Effector memory CD4-positive, alpha-beta T cell (primary cell): ENCODE results near the gene SOX6.
"Not testable (repeated sequence)": the region's sequence is repeated elsewhere in the genome, so short reads cannot be mapped to it uniquely, and the experiment has no call there.

Experiments used
- DNase-seq, 3 donors: peaks; one replicate each; pipeline ENCODE4 v3.0.0-alpha.2; 2020
- H3K27ac ChIP-seq: 2 replicates; pipeline ENCODE4 v1.7.0; 2013; ENCODE audit warnings: mild to moderate bottlenecking, low read length, moderate library complexity; ENCODE audit not compliant: insufficient read depth, poor library complexity, severe bottlenecking
- H3K27me3 ChIP-seq: replicated peaks from 2 replicates; pipeline ENCODE4 v1.7.0; 2013; ENCODE audit warnings: mild to moderate bottlenecking, low read length; ENCODE audit not compliant: insufficient read depth, control insufficient read depth, poor library complexity, severe bottlenecking
- H3K36me3 ChIP-seq: 2 replicates; pipeline ENCODE4 v1.7.0; 2013; ENCODE audit warnings: mild to moderate bottlenecking, low read length, moderate library complexity; ENCODE audit not compliant: control insufficient read depth, insufficient read depth
- H3K4me1 ChIP-seq: 2 replicates; pipeline ENCODE4 v1.7.0; 2013; ENCODE audit warnings: low read length, mild to moderate bottlenecking; ENCODE audit not compliant: control insufficient read depth, insufficient read depth, poor library complexity, severe bottlenecking
- H3K4me3 ChIP-seq: 2 replicates; pipeline ENCODE4 v1.7.0; 2013; ENCODE audit warnings: low read length, low read depth, mild to moderate bottlenecking; ENCODE audit not compliant: insufficient read depth, poor library complexity, severe bottlenecking
- H3K9me3 ChIP-seq: 2 replicates; pipeline ENCODE4 v1.7.0; 2013; ENCODE audit warnings: mild to moderate bottlenecking, low read length, moderate library complexity; ENCODE audit not compliant: control insufficient read depth

The SOX6 gene

DNA sequence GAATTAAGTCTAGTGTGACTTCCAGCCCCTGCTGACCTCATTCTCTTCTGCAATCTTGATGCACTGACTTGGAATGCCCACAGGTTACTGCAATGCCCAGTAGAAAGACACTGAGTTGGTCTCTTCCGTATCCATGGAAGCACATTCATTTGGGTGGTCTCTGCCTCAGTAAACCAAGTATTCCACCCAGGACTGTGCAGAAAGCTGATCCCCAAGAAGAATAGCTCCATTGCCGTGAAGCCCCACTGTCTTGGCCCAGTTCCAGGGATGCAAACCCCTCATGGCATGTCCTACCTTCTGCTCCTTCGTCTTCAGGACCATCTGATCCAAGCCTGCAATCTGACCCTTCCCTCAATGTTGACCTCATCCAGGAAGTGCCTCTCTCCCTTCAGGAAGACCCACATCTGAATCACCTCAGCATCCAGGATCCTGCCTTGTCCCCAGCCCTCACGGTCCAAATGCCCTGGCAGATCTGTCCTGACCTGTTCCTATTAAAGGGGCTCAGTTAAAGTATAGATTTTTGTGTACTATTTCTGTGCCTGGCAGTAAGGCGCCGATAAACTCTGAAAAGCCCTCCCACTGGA lies 425.8 kb downstream of the SOX6 start:
- no peaks in the 10 kb centered on the region for H3K4me1 ChIP-seq
- DNase-seq: no peak
- H3K27ac ChIP-seq: no peak overlapping the region
- no peak overlapping the region for H3K4me3 ChIP-seq
- no peaks in the 10 kb centered on the region for H3K9me3 ChIP-seq
- no peaks in the 10 kb centered on the region for H3K36me3 ChIP-seq
- H3K27me3 ChIP-seq: no peaks in the 10 kb centered on the region

DNA sequence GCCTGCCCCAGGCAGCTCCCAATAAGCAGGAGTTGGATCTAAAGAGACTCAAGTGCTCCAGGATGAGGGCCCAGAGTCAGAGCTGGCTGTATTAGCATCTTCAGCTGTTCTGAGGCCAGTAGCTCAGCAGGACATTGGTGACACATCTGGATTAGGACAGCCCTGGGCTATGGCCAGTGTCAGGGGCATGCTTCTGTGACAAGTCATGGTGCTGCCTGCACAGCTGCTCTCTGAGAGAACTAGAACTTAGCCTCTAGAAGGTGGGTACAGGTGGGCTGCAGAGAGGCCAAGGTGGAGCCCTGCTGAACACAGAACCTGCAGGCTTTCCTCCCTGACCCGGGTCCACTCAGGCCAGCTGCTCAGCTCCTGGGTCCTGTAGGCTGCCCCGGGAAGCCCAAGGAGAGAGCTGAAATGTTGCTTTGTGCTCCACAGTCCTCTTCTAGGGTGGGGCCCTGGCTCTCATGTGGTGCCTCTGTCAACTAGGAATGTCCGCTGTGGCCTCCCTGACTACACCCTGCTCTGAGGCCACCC lies 426.9 kb downstream of the SOX6 start:
- H3K9me3 ChIP-seq: no peaks in the 10 kb centered on the region
- no peak for DNase-seq
- no peaks in the 10 kb centered on the region for H3K36me3 ChIP-seq
- H3K4me3 ChIP-seq: no peak overlapping the region
- no peaks in the 10 kb centered on the region for H3K27me3 ChIP-seq
- no peaks in the 10 kb centered on the region for H3K4me1 ChIP-seq
- H3K27ac ChIP-seq: no peak overlapping the region

DNA sequence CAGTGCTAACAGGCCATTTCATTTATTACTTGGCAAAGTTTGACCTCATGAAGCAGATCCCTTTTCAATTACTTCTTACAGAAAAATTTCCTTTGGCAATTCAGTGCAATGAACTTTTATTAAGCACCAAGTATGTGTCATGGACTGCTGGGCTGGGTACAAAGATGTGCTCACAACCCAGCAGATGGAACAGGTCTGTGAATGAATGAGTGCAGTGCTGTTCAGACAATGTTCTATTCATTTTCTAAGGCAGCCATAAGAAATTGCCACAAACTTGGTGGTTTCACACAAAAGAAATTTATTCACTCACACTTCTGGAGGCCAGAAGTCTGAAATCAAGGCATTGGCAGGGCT lies 428.5 kb downstream of the SOX6 start:
- H3K4me3 ChIP-seq: no peak overlapping the region
- no peak for DNase-seq
- no peaks in the 10 kb centered on the region for H3K27me3 ChIP-seq
- no peak overlapping the region for H3K27ac ChIP-seq
- H3K36me3 ChIP-seq: no peaks in the 10 kb centered on the region
- no peaks in the 10 kb centered on the region for H3K9me3 ChIP-seq
- no peaks in the 10 kb centered on the region for H3K4me1 ChIP-seq

DNA sequence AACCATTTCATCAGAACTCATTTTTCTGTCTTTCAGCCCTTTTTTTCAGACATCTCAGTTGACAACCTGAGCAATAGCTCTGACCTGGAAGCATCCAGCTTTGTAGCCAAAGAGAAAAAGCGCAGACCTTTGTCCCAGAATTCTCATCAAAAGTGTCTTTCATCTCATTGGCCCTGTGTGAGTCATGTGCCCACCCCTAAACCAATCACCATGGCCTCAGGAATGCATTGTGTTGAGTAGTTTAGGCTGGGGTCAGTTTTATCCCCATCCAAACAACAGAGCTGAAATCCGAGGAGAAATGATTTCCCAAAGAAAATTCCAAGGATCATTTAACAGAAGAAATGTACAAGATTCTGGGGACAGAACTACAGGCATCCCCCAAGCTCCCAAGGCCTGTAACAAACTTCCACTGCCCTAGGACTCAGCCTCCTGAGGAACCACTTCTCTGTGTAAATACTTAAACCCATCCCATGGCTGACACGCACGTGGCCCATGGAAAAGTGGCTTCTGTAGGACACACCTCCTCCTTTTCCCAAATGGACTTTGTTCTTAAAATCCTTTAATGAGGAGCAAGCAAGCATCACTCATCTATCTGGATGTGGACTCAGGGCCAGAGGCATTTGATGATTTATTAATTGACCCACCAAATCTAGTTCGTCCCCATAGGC lies 429.0 kb downstream of the SOX6 start:
- Histone ChIP-seq H3K4me1 (no peaks in the 10 kb centered on the region), H3K27ac (no peak overlapping the region), H3K27me3 (no peaks in the 10 kb centered on the region), H3K36me3 (no peaks in the 10 kb centered on the region), H3K9me3 (no peaks in the 10 kb centered on the region), H3K4me3 (no peak overlapping the region)
- no peak for DNase-seq

DNA sequence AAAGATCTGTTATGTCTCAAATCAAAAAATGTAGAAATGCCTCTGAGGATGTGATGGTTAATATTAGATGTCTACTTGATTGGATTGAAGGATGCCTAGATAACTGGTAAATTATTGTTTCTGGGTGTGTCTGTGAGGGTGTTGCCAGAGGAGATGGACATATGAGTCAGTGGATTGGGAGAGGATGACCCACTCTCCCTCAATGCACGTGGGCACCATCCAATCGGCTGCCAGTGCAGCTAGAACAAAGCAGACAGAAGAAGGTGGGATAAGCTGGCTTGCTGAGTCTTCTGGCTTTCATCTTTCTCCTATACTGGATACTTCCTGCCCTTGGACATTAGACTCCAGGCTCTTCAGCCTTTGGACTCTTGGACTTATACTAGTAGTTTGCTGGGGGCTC lies 430.3 kb downstream of the SOX6 start:
- no peak for DNase-seq
- H3K27me3 ChIP-seq: no peaks in the 10 kb centered on the region

DNA sequence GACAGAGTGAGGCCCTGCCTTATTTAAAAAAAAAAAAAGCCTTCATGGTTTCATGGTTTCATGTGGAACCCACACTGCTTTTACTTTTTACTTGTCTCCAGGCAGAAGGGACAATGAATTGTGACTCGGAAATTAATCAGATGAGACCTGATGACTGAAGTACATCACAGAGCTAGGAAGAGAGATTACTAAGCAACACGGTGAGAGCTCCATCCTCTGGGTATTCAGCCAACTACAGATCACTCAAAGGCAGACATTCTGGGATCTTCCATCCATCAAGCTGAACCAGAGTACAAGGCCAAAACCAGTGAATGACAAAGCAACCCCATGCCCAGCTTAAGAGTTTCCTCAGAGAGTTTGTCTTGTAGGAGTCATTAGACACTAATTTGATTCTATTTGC lies 433.2 kb downstream of the SOX6 start:
- Histone ChIP-seq H3K4me1 (no peaks in the 10 kb centered on the region), H3K9me3 (no peaks in the 10 kb centered on the region), H3K27ac (no peak overlapping the region), H3K4me3 (no peak overlapping the region), H3K27me3 (no peaks in the 10 kb centered on the region), H3K36me3 (no peaks in the 10 kb centered on the region)
- DNase-seq: no peak

More for the DNA sequence above, 430.3 kb downstream of the SOX6 start:
- Histone ChIP-seq H3K36me3 (no peaks in the 10 kb centered on the region), H3K27ac (no peak overlapping the region), H3K9me3 (no peaks in the 10 kb centered on the region), H3K4me1 (no peaks in the 10 kb centered on the region), H3K4me3 (no peak overlapping the region)

DNA sequence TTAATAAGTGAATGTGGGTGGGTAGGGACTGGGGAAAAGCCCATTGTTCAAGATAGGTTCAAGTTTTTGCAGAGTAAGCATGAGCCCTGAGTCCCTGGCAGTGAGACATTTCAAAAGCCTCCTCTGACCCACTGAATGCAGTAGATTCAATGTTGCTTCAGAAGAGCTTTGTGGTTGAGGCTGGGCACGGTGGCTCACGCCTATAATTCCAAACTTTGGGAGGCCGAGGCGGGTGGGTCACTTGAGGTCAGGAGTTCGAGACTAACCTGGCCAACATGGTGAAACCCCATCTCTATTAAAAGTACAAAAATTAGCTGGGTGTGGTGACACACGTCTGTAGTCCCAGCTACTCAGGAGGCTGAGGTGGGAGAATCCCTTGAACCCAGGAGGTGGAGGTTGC lies 433.6 kb downstream of the SOX6 start:
- H3K4me3 ChIP-seq: not testable (repeated sequence)

DNA sequence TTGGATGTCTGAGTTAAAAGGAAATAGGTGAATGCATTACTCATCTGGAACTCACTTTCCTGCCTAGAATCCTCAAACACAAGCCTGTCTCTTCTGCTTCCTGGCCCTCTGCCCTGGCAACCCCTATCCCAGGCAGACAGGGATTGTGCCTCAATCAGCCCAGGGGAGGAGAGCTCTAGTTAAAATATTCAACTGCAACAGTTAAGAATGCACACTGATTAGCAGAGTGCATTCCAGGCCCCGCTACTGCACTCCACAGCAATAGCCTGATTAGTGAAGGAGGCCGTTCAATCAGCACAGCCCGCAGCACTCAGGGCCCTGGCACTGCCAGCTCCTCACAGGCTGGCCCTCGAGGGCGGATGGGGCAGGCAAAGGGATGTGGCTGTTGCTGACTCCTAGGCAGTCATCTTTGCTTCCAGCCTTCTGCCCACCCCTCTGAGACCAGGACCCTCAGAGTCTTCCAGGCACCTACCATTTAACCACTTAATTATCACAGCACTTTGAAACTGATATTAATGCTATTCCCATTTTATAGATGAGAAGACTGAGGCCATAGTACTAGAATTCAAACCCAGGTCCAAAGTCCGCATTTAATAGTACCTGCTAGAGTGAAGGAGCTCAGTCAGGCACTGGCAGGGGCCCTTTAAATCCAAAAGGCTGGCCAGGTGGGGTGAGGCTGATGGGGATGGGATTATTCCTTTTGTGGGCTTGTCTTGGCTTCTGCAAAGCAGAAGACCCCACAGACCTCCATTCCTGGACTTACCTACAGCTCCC lies 435.3 kb downstream of the SOX6 start:
- Histone ChIP-seq H3K4me1 (no peaks in the 10 kb centered on the region), H3K9me3 (no peaks in the 10 kb centered on the region)

More for the DNA sequence above, 433.6 kb downstream of the SOX6 start:
- not testable (repeated sequence) for H3K27me3 ChIP-seq, H3K4me1 ChIP-seq, H3K27ac ChIP-seq, H3K36me3 ChIP-seq, DNase-seq, H3K9me3 ChIP-seq

DNA sequence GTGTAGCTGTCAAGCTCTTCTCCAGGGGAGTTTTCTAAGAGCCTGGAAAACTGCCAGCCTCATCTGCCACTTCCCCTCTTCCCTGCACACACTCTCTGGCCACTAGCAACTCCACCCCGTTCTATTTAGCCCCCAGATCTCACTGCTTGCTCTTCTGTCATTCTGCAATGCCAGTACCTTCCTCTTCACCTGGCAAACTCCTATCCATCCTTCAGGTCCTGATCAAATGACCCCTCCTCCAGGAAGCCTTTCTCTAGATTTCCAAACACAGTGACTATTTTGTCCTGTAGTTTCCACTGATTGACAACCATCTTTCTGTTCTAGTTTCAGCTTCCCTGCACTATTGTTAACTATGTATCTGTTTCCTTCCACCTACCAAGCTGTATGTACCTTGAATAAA lies 437.7 kb downstream of the SOX6 start:
- Histone ChIP-seq H3K27ac (no peak overlapping the region), H3K4me1 (no peaks in the 10 kb centered on the region), H3K4me3 (no peak overlapping the region), H3K9me3 (no peaks in the 10 kb centered on the region), H3K27me3 (no peaks in the 10 kb centered on the region), H3K36me3 (no peaks in the 10 kb centered on the region)
- DNase-seq: no peak

More for the DNA sequence above, 435.3 kb downstream of the SOX6 start:
- no peak for DNase-seq
- Histone ChIP-seq H3K27ac (no peak overlapping the region), H3K4me3 (no peak overlapping the region), H3K27me3 (no peaks in the 10 kb centered on the region), H3K36me3 (no peaks in the 10 kb centered on the region)

DNA sequence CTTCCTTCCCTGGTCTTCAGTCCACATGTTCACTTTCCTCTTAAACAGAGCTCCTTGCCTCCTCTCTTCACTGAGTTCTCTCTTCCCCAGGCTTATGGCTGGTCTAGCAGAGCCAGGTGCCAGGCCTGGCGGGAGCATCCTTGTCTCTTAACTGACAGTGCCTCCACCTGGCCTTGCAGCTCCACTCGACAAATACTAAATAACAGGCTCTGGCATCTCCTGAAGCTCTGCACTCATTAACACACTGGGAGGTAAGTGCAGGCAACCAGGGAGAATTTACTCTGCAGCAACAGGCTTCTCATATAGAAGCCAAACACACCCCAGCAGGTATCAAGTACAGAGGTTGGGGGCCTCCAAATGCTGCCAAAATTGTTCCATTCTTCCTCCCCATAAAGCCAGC lies 438.1 kb downstream of the SOX6 start:
- Histone ChIP-seq H3K9me3 (no peaks in the 10 kb centered on the region), H3K4me3 (no peak overlapping the region), H3K36me3 (no peaks in the 10 kb centered on the region), H3K27me3 (no peaks in the 10 kb centered on the region), H3K4me1 (no peaks in the 10 kb centered on the region), H3K27ac (no peak overlapping the region)
- DNase-seq: no peak
